WTC11 (cell line): ENCODE measurements around the gene USP48. TPM values are rescaled to one million over a fixed set of nuclear protein-coding genes. Genes with fewer than 3 reads are reported as not detected.

Source experiments
- ATAC-seq: fragments of 200-7000 bp; cut with Tn5 transposase; 2 replicates; pipeline ENCODE4 v1.10.0; 2021; ENCODE audit warnings: mild to moderate bottlenecking, moderate library complexity
- CTCF ChIA-PET: fragments of 300-600 bp; sonication (Branson Sonifier 250); formaldehyde crosslinking; loops from one replicate; lab custom pipeline; 2021; ENCODE audit warnings: antibody characterized with exemption; lab: Charles Lee
- POLR2A ChIA-PET: fragments of 350-600 bp; sonication (Branson Sonifier 250); formaldehyde crosslinking; loops from one replicate; lab custom pipeline; 2021; ENCODE audit warnings: antibody characterized with exemption; lab: Charles Lee
- DNase-seq: peaks from one replicate; pipeline ENCODE4 v3.0.0; 2021; ENCODE audit warnings: low spot score
- H3K27ac Mint-ChIP-seq: 2 replicates; pipeline ENCODE4 v1.8.0; 2021; ENCODE audit warnings: mixed read lengths
- H3K27me3 Mint-ChIP-seq: 2 replicates; pipeline ENCODE4 v1.8.0; 2021; ENCODE audit warnings: low read depth, mild to moderate bottlenecking, moderate library complexity, mixed read lengths
- H3K36me3 Mint-ChIP-seq: 2 replicates; pipeline ENCODE4 v1.8.0; 2021; ENCODE audit warnings: mixed read lengths
- H3K4me1 Mint-ChIP-seq: 2 replicates; pipeline ENCODE4 v1.8.0; 2022; ENCODE audit warnings: mixed read lengths
- H3K4me3 Mint-ChIP-seq: 2 replicates; pipeline ENCODE4 v1.8.0; 2021; ENCODE audit warnings: mild to moderate bottlenecking, moderate library complexity, mixed read lengths
- H3K9me3 Mint-ChIP-seq: 2 replicates; pipeline ENCODE4 v1.8.0; 2021; ENCODE audit warnings: mixed read lengths
- CDX4 ChIP-seq: fragments of 250-450 bp; sonication (Bioruptor Pico); IDR thresholded peaks from 2 replicates; pipeline ENCODE4 v1.9.0; 2021; ENCODE audit warnings: moderate library complexity, mild to moderate bottlenecking, inconsistent platforms, borderline replicate concordance
- E2F4 ChIP-seq: sonication (generic); formaldehyde crosslinking; IDR thresholded peaks from 2 replicates; pipeline ENCODE4 v1.8.1; 2022; ENCODE audit warnings: low read depth, mild to moderate bottlenecking, moderate library complexity, missing genetic modification reagents, borderline replicate concordance
- EMX1 ChIP-seq: fragments of 250-450 bp; sonication (Bioruptor Pico); IDR thresholded peaks from 2 replicates; pipeline ENCODE4 v1.8.0; 2021; ENCODE audit warnings: mild to moderate bottlenecking
- ETV6 ChIP-seq: sonication (generic); formaldehyde crosslinking; IDR thresholded peaks from 2 replicates; pipeline ENCODE4 v1.8.1; 2022; ENCODE audit warnings: mild to moderate bottlenecking, missing genetic modification reagents
- GABPB1 ChIP-seq: sonication (generic); formaldehyde crosslinking; IDR thresholded peaks from 2 replicates; pipeline ENCODE4 v1.8.1; 2023; ENCODE audit warnings: mild to moderate bottlenecking, missing genetic modification reagents
- GRHL2 ChIP-seq: fragments of 250-450 bp; sonication (Bioruptor Pico); IDR thresholded peaks from 2 replicates; pipeline ENCODE4 v1.8.0; 2022; ENCODE audit warnings: mild to moderate bottlenecking, moderate library complexity; ENCODE audit not compliant: insufficient replicate concordance, severe bottlenecking
- HMGA2 ChIP-seq: fragments of 250-450 bp; sonication (Bioruptor Pico); IDR thresholded peaks from 2 replicates; pipeline ENCODE4 v1.4.0; 2021; ENCODE audit warnings: mild to moderate bottlenecking, moderate library complexity
- HMGXB4 ChIP-seq: sonication (generic); formaldehyde crosslinking; IDR thresholded peaks from 2 replicates; pipeline ENCODE4 v1.8.1; 2023; ENCODE audit warnings: mild to moderate bottlenecking, moderate library complexity, missing genetic modification reagents
- IRF1 ChIP-seq: sonication (generic); formaldehyde crosslinking; IDR thresholded peaks from 2 replicates; pipeline ENCODE4 v1.8.0; 2023; ENCODE audit warnings: missing genetic modification reagents
- NFATC4 ChIP-seq: fragments of 250-450 bp; sonication (Bioruptor Pico); IDR thresholded peaks from 2 replicates; pipeline ENCODE4 v1.9.0; 2021; ENCODE audit warnings: mild to moderate bottlenecking
- SMAD4 ChIP-seq: sonication (generic); formaldehyde crosslinking; IDR thresholded peaks from 2 replicates; pipeline ENCODE4 v1.8.0; 2022; ENCODE audit warnings: mild to moderate bottlenecking, missing genetic modification reagents
- SP1 ChIP-seq: sonication (generic); formaldehyde crosslinking; conservative IDR thresholded peaks from 2 replicates; pipeline ENCODE4 v1.8.1; 2022; ENCODE audit warnings: missing genetic modification reagents
- TCF7 ChIP-seq: sonication (generic); formaldehyde crosslinking; IDR thresholded peaks from 2 replicates; pipeline ENCODE4 v1.8.0; 2022; ENCODE audit warnings: mild to moderate bottlenecking, low read depth, missing genetic modification reagents, moderate library complexity
- ZBTB21 ChIP-seq: sonication (generic); formaldehyde crosslinking; IDR thresholded peaks from 2 replicates; pipeline ENCODE4 v1.8.1; 2023; ENCODE audit warnings: mild to moderate bottlenecking, missing genetic modification reagents, borderline replicate concordance
- ZNF219 ChIP-seq: sonication (generic); formaldehyde crosslinking; IDR thresholded peaks from 2 replicates; pipeline ENCODE4 v1.8.0; 2023; ENCODE audit warnings: missing genetic modification reagents, mild to moderate bottlenecking, borderline replicate concordance
- ZNF416 ChIP-seq: fragments of 250-450 bp; sonication (Bioruptor Pico); IDR thresholded peaks from 2 replicates; pipeline ENCODE4 v1.9.0; 2021; ENCODE audit warnings: mild to moderate bottlenecking, inconsistent platforms
- ZNF671 ChIP-seq: fragments of 250-450 bp; sonication (Bioruptor Pico); IDR thresholded peaks from 2 replicates; pipeline ENCODE4 v1.8.0; 2021; ENCODE audit warnings: mild to moderate bottlenecking
- total RNA-seq: library from RNA; stranded (reverse); gene quantifications from 3 replicates; pipeline ENCODE4 v1.2.3, GENCODE V29; 2021
- TF ChIP-seq, protein P1 (sequence below): sonication (generic); formaldehyde crosslinking; IDR thresholded peaks from 2 replicates; pipeline ENCODE4 v1.8.1; 2022; ENCODE audit warnings: mild to moderate bottlenecking, moderate library complexity, missing genetic modification reagents

The USP48 gene
- total RNA-seq, 1 experiment from 2014 or later = 86.9 TPM

DNA sequence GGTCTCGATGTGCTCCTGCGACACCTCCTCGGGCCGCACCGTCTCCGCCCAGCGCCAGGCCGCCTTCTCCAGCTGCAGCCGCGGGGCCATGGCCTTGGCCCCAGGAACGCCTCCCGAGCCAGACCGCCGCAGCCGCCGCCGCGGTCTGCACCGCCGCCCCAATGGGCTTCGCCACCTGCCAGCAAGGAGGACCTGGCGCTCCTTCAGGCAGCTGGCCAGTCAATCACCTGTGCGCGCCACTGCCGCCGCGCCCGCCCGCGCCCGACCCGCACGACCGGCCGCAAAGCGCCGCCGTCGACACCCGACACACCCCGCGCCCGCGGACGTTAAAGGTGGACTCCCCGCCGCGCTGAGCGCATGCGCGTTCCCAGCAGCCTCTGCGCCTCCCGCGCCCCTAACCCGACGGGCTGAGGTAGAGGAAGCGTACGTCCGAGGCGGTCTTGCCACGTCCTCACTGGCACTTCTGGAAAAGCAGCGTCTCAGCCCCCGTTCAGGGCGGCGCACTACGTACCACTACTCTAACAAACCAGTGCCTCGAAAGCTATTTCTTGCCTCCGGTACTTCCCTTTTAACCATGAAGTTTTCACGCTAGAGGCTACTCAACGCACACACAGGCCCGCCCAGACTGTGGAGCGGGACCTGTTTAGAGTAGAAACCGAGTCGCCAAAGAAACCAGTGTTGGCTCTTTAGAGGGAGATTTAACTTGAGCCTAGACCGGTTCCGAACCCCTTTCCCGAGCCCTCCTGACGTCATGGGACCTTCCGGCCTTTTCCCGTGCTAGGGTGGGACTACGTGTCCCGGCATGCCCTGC, at the start of gene USP48 (continued):
- TF ChIP-seq, protein P1, sequence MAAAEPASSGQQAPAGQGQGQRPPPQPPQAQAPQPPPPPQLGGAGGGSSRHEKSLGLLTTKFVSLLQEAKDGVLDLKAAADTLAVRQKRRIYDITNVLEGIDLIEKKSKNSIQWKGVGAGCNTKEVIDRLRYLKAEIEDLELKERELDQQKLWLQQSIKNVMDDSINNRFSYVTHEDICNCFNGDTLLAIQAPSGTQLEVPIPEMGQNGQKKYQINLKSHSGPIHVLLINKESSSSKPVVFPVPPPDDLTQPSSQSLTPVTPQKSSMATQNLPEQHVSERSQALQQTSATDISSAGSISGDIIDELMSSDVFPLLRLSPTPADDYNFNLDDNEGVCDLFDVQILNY (CRISPR knock-in tag) = peak; percentile 95
- TF ChIP-seq HMGXB4 = peak; percentile 92
- no peak for TF ChIP-seq E2F4 (CRISPR knock-in tag)
- no peak for TF ChIP-seq CDX4 (CRISPR knock-in tag)
- peak; percentile 70 for TF ChIP-seq ETV6
- TF ChIP-seq GABPB1 (CRISPR knock-in tag) = peak; percentile 65
- no peak for TF ChIP-seq SMAD4 (CRISPR knock-in tag)
- no peak for TF ChIP-seq GRHL2

- Mint-ChIP-seq H3K4me3 (no peak overlapping the region), H3K36me3 (peaks cover 57% of the 10 kb centered on the region)
Observed at GRCh38 chr1:21831454-21831970, 48.6 kb upstream of the USP48 start.

More at GRCh38 chr1:21831454-21831970, 48.6 kb upstream of the USP48 start:
- H3K9me3 Mint-ChIP-seq = peaks cover 19% of the 10 kb centered on the region
- ChIA-PET CTCF (no interaction called here), POLR2A (no interaction called here)
- H3K27me3 Mint-ChIP-seq = no peaks in the 10 kb centered on the region
- no peak for TF ChIP-seq HMGA2
- TF ChIP-seq HMGXB4 = no peak
- TF ChIP-seq ZNF671 (CRISPR knock-in tag) = no peak
- TF ChIP-seq SP1 (CRISPR knock-in tag) = no peak
- TF ChIP-seq E2F4 (CRISPR knock-in tag) = no peak
- TF ChIP-seq ZNF416 (CRISPR knock-in tag) = no peak
- no peak for TF ChIP-seq NFATC4 (CRISPR knock-in tag)
- TF ChIP-seq EMX1 (CRISPR knock-in tag) = no peak
- TF ChIP-seq IRF1 (CRISPR knock-in tag) = no peak
- no peak for TF ChIP-seq TCF7
- TF ChIP-seq ZBTB21 (CRISPR knock-in tag) = no peak
- no peak for TF ChIP-seq ZNF219 (CRISPR knock-in tag)
- no peak for ATAC-seq
- H3K4me1 Mint-ChIP-seq = no peaks in the 10 kb centered on the region
- no peak overlapping the region for H3K27ac Mint-ChIP-seq
- no peak for DNase-seq
